ENCODE results near the gene SLC4A8. TPM values are rescaled to one million over a fixed set of nuclear protein-coding genes. Genes with fewer than 3 reads are reported as not detected.

Gene SLC4A8
- total RNA-seq, 1 experiment from 2014 or later = 26.3 TPM

GRCh38 chr12:51528852-51529650, 104.4 kb downstream of the SLC4A8 start:
- no peak overlapping the region for H2AK5ac ChIP-seq (ENCODE audit: insufficient read length, low read length)
- peaks cover 25 to 30% of the 10 kb centered on the region in 2 experiments for H3K4me1 Mint-ChIP-seq
- no peaks in the 10 kb centered on the region for H3K27me3 ChIP-seq (ENCODE audit: insufficient read depth, low read length)
- peaks cover 6% of the 10 kb centered on the region for H3K27me3 Mint-ChIP-seq (ENCODE audit: low read depth)
- no peak overlapping the region for H3K4me2 ChIP-seq (ENCODE audit: insufficient read depth, insufficient read length, low read length)
- no peaks in the 10 kb centered on the region for H3K23me2 ChIP-seq (ENCODE audit: insufficient read length, low read depth, low read length, poor library complexity, severe bottlenecking)
- H2BK120ac ChIP-seq (ENCODE audit: low read depth, low read length, poor library complexity, severe bottlenecking) = no peak overlapping the region
- H3K9me3 ChIP-seq (ENCODE audit: control insufficient read depth, low read depth, low read length) = no peaks in the 10 kb centered on the region
- no peak overlapping the region for H3K9ac ChIP-seq (ENCODE audit: extremely low read depth, insufficient read length, low read length)
- no peak overlapping the region for H3K4ac ChIP-seq (ENCODE audit: low read depth, low read length)
- no peak overlapping the region for H2BK12ac ChIP-seq (ENCODE audit: insufficient read length, low read depth, low read length)
- H3K27ac Mint-ChIP-seq = no peak overlapping the region
- H3K9me3 Mint-ChIP-seq = no peaks in the 10 kb centered on the region
- no peak overlapping the region for H2AFZ ChIP-seq (ENCODE audit: low read length)
- TF ChIP-seq CTCF (conservative IDR thresholded peaks at IDR 0.05) = no peak
- H3K14ac ChIP-seq (ENCODE audit: insufficient read depth, low read length) = no peak overlapping the region
- no peak overlapping the region for H3K18ac ChIP-seq (ENCODE audit: insufficient read length, low read depth, low read length)
- no peak overlapping the region for H2BK20ac ChIP-seq (ENCODE audit: low read depth, low read length, poor library complexity, severe bottlenecking)
- no peak overlapping the region for H3T11ph ChIP-seq (ENCODE audit: low read length)
- H3K79me1 ChIP-seq (ENCODE audit: insufficient read depth, low read depth, low read length, poor library complexity, severe bottlenecking) = no peaks in the 10 kb centered on the region
- DNase-seq = no peak
- H4K20me1 ChIP-seq (ENCODE audit: control insufficient read depth, insufficient read depth, insufficient read length) = no peaks in the 10 kb centered on the region
- H3K4me1 ChIP-seq (ENCODE audit: insufficient read depth, low read length) = peaks cover 2% of the 10 kb centered on the region; the same call in 1 of the 2 replicates
- H3K56ac ChIP-seq (ENCODE audit: insufficient read length, low read depth, low read length) = no peak overlapping the region
- no peak overlapping the region for H4K8ac ChIP-seq (replicated peaks; ENCODE audit: insufficient read length, low read depth, low read length)
- no CpG with 5 or more reads among the region's 6 CpGs for WGBS (ENCODE audit: extremely low coverage, insufficient read length, low lambda C conversion rate)
- H4K5ac ChIP-seq (ENCODE audit: insufficient read length, low read depth, low read length) = no peak overlapping the region
- no peaks in the 10 kb centered on the region for H3K79me2 ChIP-seq (ENCODE audit: insufficient read depth, low read length)
- no peak overlapping the region for H2BK15ac ChIP-seq (ENCODE audit: low read depth, low read length)
- no peak overlapping the region for H2BK5ac ChIP-seq (ENCODE audit: insufficient read length, low read length)
- no peak overlapping the region for H3K27ac ChIP-seq (ENCODE audit: insufficient read length, low read depth, low read length)
- no peak overlapping the region for H4K91ac ChIP-seq (ENCODE audit: insufficient read length, low read depth, low read length)
- H3K4me3 Mint-ChIP-seq = no peak overlapping the region
- H3K36me3 Mint-ChIP-seq (ENCODE audit: insufficient read depth in 1 of 3, low read depth in 3 of 3) = no peaks in the 10 kb centered on the region
- no peak overlapping the region for H3K23ac ChIP-seq (ENCODE audit: insufficient read length, low read depth, low read length)

Measured in H9 (cell line).